HepG2 (cell line): ENCODE measurements around the gene UCP3. TPM values are rescaled to one million over a fixed set of nuclear protein-coding genes. Genes with fewer than 3 reads are reported as not detected.

Experiments
- CAMTA2 ChIP-seq: sonication (generic); formaldehyde crosslinking; IDR thresholded peaks from 2 replicates; pipeline ENCODE4 v1.4.0; 2020; ENCODE audit warnings: mild to moderate bottlenecking, missing genetic modification reagents, borderline replicate concordance
- CHD4 ChIP-seq: fragments of 200-600 bp; sonication (generic); IDR thresholded peaks from 2 replicates; pipeline ENCODE4 v1.7.0; 2017; ENCODE audit warnings: mild to moderate bottlenecking, low read length, borderline replicate concordance
- GFI1 ChIP-seq: sonication (generic); formaldehyde crosslinking; IDR thresholded peaks from 2 replicates; pipeline ENCODE4 v1.5.0; 2020; ENCODE audit warnings: missing genetic modification reagents, mild to moderate bottlenecking, borderline replicate concordance
- NR1H2 ChIP-seq: sonication (generic); formaldehyde crosslinking; IDR thresholded peaks from 2 replicates; pipeline ENCODE4 v1.8.1; 2022; ENCODE audit warnings: low read depth, missing genetic modification reagents, borderline replicate concordance
- PAWR ChIP-seq: sonication (generic); formaldehyde crosslinking; IDR thresholded peaks from 2 replicates; pipeline ENCODE4 v1.4.0; 2020; ENCODE audit warnings: missing genetic modification reagents, mild to moderate bottlenecking, borderline replicate concordance
- POLR2A ChIP-seq, 2 experiments: IDR thresholded peaks; 2 replicates each; pipeline ENCODE4 v1.6.1; 2011; ENCODE audit warnings: low read depth in 2 of 2, low read length in 2 of 2, mild to moderate bottlenecking in 1 of 2, moderate library complexity in 1 of 2; ENCODE audit not compliant: insufficient read depth in 1 of 2
- SIX1 ChIP-seq: sonication (generic); formaldehyde crosslinking; IDR thresholded peaks from 2 replicates; pipeline ENCODE4 v1.4.0; 2020; ENCODE audit warnings: missing genetic modification reagents, borderline replicate concordance
- ZNF3 ChIP-seq: IDR thresholded peaks from 2 replicates; pipeline ENCODE4 v1.7.0; 2017; ENCODE audit warnings: inconsistent platforms
- ZNF543 ChIP-seq: sonication (generic); formaldehyde crosslinking; IDR thresholded peaks from 2 replicates; pipeline ENCODE4 v1.4.0; 2020; ENCODE audit warnings: mild to moderate bottlenecking, missing genetic modification reagents
- ZNF570 ChIP-seq: sonication (generic); formaldehyde crosslinking; IDR thresholded peaks from 2 replicates; pipeline ENCODE4 v1.4.0; 2020; ENCODE audit warnings: mild to moderate bottlenecking, missing genetic modification reagents, borderline replicate concordance
- ZNF766 ChIP-seq: sonication (generic); formaldehyde crosslinking; IDR thresholded peaks from 2 replicates; pipeline ENCODE4 v1.5.0; 2020; ENCODE audit warnings: missing genetic modification reagents, borderline replicate concordance
- ZNF776 ChIP-seq: sonication (generic); formaldehyde crosslinking; IDR thresholded peaks from 2 replicates; pipeline ENCODE4 v1.4.0; 2020; ENCODE audit warnings: mild to moderate bottlenecking, missing genetic modification reagents
- polyA plus RNA-seq, 8 experiments: library from polyadenylated mRNA; depleted of rRNA in 3 of 8; stranded (reverse) in 7 of 8; unstranded in 1 of 8; fragments of >200 nt; fragmentation: Illumina TruSeq in 4 of 8; extraction: Trizol in 4 of 8; gene quantifications; 2 replicates each; pipeline versions ENCODE4 v1.2.1 to v1.2.3, GENCODE V29; 2011 to 2016; ENCODE audit warnings: low read depth in 4 of 8, missing spikeins in 1 of 8, mixed read lengths in 1 of 8; ENCODE audit not compliant: insufficient read depth in 1 of 8
- total RNA-seq, 5 experiments: library from RNA; depleted of rRNA; stranded (reverse); fragments of >200 nt; fragmentation: Illumina TruSeq; extraction: Trizol; gene quantifications; 2 replicates each; pipeline ENCODE4 v1.2.3, GENCODE V29; 2016; ENCODE audit warnings: low read depth in 1 of 5
- TF ChIP-seq, protein P1 (sequence below): sonication (generic); formaldehyde crosslinking; IDR thresholded peaks from 2 replicates; pipeline ENCODE4 v1.5.0; 2020; ENCODE audit warnings: mild to moderate bottlenecking, missing genetic modification reagents, borderline replicate concordance
- TF ChIP-seq, protein P2 (sequence below): sonication (generic); formaldehyde crosslinking; IDR thresholded peaks from 2 replicates; pipeline ENCODE4 v1.5.1; 2020; ENCODE audit warnings: mild to moderate bottlenecking, missing genetic modification reagents
- TF ChIP-seq, protein P3 (sequence below): sonication (generic); formaldehyde crosslinking; IDR thresholded peaks from 2 replicates; pipeline ENCODE4 v1.8.1; 2023; ENCODE audit warnings: mild to moderate bottlenecking, inconsistent platforms, moderate library complexity, missing genetic modification reagents, borderline replicate concordance

UCP3 gene
- total and polyA plus RNA-seq, 2 of the 13 experiments (the other 11 are each of a cell fraction or from before 2014, with no cell fraction given): 0.37 TPM; not detected in 1

DNA sequence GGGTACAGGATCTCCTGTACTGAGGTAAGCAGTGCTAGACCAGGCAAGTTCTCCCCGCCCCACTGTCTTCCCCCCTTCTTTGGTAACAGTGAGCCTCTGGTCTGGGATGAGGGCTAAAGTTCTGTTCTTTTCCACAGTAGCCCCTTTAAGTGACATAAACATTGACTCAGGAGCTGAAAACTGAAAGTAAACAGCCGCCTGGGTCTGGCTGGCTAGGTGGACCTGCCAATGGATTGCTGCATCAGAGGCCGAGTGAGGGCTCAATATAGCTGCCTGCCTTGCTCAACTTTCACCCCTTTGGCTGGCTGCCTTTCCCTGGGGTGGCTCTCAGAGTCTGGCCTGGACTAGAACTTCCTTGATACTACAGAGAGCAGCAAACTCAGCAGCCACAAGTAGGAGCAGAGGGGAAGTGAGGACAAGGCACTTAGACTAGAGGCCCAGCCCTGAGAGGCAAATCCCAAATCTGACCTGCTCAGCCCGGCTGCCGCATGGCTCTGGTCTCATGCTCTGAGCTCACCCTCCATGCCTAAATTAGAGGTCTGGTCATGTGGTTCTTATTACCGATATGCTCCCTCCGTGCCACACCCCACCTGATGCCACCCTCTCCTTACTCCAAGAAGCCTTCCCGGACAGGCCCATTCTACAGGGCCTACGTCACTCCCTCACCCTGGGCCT is 9.6 kb upstream of the UCP3 start (continued):
- TF ChIP-seq GFI1 (CRISPR knock-in tag): no peak; the same call in 1 of the 2 replicates
- TF ChIP-seq ZNF570: no peak
- TF ChIP-seq NR1H2 (CRISPR knock-in tag): no peak
- TF ChIP-seq, protein P1, sequence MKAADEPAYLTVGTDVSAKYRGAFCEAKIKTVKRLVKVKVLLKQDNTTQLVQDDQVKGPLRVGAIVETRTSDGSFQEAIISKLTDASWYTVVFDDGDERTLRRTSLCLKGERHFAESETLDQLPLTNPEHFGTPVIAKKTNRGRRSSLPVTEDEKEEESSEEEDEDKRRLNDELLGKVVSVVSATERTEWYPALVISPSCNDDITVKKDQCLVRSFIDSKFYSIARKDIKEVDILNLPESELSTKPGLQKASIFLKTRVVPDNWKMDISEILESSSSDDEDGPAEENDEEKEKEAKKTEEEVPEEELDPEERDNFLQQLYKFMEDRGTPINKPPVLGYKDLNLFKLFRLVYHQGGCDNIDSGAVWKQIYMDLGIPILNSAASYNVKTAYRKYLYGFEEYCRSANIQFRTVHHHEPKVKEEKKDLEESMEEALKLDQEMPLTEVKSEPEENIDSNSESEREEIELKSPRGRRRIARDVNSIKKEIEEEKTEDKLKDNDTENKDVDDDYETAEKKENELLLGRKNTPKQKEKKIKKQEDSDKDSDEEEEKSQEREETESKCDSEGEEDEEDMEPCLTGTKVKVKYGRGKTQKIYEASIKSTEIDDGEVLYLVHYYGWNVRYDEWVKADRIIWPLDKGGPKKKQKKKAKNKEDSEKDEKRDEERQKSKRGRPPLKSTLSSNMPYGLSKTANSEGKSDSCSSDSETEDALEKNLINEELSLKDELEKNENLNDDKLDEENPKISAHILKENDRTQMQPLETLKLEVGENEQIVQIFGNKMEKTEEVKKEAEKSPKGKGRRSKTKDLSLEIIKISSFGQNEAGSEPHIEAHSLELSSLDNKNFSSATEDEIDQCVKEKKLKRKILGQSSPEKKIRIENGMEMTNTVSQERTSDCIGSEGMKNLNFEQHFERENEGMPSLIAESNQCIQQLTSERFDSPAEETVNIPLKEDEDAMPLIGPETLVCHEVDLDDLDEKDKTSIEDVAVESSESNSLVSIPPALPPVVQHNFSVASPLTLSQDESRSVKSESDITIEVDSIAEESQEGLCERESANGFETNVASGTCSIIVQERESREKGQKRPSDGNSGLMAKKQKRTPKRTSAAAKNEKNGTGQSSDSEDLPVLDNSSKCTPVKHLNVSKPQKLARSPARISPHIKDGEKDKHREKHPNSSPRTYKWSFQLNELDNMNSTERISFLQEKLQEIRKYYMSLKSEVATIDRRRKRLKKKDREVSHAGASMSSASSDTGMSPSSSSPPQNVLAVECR (CRISPR knock-in tag): peak; percentile 48; the same call in 1 of the 2 replicates
- no peak; the same call in 1 of the 2 replicates for TF ChIP-seq CHD4
- no peak for TF ChIP-seq ZNF776 (CRISPR knock-in tag)
- TF ChIP-seq ZNF543 (CRISPR knock-in tag): no peak
- peak; percentile 47 to 48; a peak in 2 of 4 replicates for TF ChIP-seq POLR2A (IDR thresholded peaks at IDR 0.05; ENCODE audit: insufficient read depth in 1 of 2, low read depth in 2 of 2, low read length in 2 of 2)
- TF ChIP-seq CAMTA2 (CRISPR knock-in tag): no peak
- 0 out of 2 replicates have a peak, but pooled peaks have one; percentile 30 for TF ChIP-seq ZNF766
- TF ChIP-seq, protein P2, sequence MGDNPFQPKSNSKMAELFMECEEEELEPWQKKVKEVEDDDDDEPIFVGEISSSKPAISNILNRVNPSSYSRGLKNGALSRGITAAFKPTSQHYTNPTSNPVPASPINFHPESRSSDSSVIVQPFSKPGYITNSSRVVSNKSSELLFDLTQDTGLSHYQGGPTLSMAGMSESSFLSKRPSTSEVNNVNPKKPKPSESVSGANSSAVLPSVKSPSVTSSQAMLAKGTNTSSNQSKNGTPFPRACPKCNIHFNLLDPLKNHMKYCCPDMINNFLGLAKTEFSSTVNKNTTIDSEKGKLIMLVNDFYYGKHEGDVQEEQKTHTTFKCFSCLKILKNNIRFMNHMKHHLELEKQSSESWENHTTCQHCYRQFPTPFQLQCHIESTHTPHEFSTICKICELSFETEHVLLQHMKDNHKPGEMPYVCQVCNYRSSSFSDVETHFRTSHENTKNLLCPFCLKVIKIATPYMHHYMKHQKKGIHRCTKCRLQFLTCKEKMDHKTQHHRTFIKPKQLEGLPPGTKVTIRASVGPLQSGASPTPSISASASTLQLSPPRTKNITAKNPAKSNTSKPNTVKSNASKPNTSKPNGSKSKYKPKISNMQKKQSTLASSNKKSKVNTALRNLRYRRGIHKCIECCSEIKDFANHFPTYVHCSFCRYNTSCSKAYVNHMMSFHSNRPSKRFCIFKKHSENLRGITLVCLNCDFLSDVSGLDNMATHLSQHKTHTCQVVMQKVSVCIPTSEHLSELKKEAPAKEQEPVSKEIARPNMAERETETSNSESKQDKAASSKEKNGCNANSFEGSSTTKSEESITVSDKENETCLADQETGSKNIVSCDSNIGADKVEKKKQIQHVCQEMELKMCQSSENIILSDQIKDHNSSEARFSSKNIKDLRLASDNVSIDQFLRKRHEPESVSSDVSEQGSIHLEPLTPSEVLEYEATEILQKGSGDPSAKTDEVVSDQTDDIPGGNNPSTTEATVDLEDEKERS (CRISPR knock-in tag): peak; percentile 53; the same call in 1 of the 2 replicates
- TF ChIP-seq, protein P3, sequence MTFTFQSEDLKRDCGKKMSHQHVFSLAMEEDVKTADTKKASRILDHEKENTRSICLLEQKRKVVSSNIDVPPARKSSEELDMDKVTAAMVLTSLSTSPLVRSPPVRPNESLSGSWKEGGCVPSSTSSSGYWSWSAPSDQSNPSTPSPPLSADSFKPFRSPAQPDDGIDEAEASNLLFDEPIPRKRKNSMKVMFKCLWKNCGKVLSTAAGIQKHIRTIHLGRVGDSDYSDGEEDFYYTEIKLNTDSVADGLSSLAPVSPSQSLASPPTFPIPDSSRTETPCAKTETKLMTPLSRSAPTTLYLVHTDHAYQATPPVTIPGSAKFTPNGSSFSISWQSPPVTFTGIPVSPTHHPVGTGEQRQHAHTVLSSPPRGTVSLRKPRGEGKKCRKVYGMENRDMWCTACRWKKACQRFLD (CRISPR knock-in tag): peak; percentile 23; the same call in 1 of the 2 replicates
- no peak for TF ChIP-seq SIX1 (CRISPR knock-in tag)
- TF ChIP-seq ZNF3: no peak
- no peak for TF ChIP-seq PAWR (CRISPR knock-in tag)
